HG03045 (cell line): ENCODE data around the gene FRAS1.
"Not testable (repeated sequence)": the region's sequence is repeated elsewhere in the genome, so short reads cannot be mapped to it uniquely, and the experiment has no call there.

Source experiments
- ATAC-seq: cut with Tn5 transposase; IDR thresholded peaks from one replicate; pipeline ENCODE4 v1.9.1; 2021; ENCODE audit warnings: mild to moderate bottlenecking, moderate library complexity; ENCODE audit not compliant: unreplicated experiment

Gene FRAS1

GRCh38 chr4:78483811-78484210 is 426.7 kb downstream of the FRAS1 start:
- no peak for ATAC-seq

GRCh38 chr4:78484574-78484973 is 427.5 kb downstream of the FRAS1 start:
- no peak for ATAC-seq

- no peak for ATAC-seq
Observed at GRCh38 chr4:78493731-78494130, 436.6 kb downstream of the FRAS1 start.

- ATAC-seq, result no peak
Observed at GRCh38 chr4:78496021-78496643, 439.0 kb downstream of the FRAS1 start.

- not testable (repeated sequence) for ATAC-seq
Observed at GRCh38 chr4:78506260-78506659, 449.1 kb downstream of the FRAS1 start.

GRCh38 chr4:78509043-78509442 is 451.9 kb downstream of the FRAS1 start:
- ATAC-seq, result no peak

- ATAC-seq, result no peak
Observed at GRCh38 chr4:78510108-78510507, 453.0 kb downstream of the FRAS1 start.

GRCh38 chr4:78510681-78511080 is 453.6 kb downstream of the FRAS1 start:
- ATAC-seq, result no peak

GRCh38 chr4:78512357-78512920 is 455.3 kb downstream of the FRAS1 start:
- ATAC-seq, result no peak

- no peak for ATAC-seq
Observed at GRCh38 chr4:78513411-78513975, 456.4 kb downstream of the FRAS1 start.

- ATAC-seq, result no peak
Observed at GRCh38 chr4:78517050-78517652, 460.0 kb downstream of the FRAS1 start.

GRCh38 chr4:78518561-78518960 is 461.4 kb downstream of the FRAS1 start:
- ATAC-seq, result no peak

- no peak for ATAC-seq
Observed at GRCh38 chr4:78519962-78520361, 462.8 kb downstream of the FRAS1 start.

GRCh38 chr4:78520808-78521226 is 463.7 kb downstream of the FRAS1 start:
- ATAC-seq, result no peak

GRCh38 chr4:78524009-78524408 is 466.9 kb downstream of the FRAS1 start:
- ATAC-seq, result no peak

GRCh38 chr4:78525559-78525958 is 468.4 kb downstream of the FRAS1 start:
- no peak for ATAC-seq

GRCh38 chr4:78527103-78527502 is 470.0 kb downstream of the FRAS1 start:
- ATAC-seq, result no peak

- no peak for ATAC-seq
Observed at GRCh38 chr4:78527555-78527954, 470.4 kb downstream of the FRAS1 start.

- no peak for ATAC-seq
Observed at GRCh38 chr4:78528327-78528726, 471.2 kb downstream of the FRAS1 start.

- ATAC-seq, result no peak
Observed at GRCh38 chr4:78529569-78530209, 472.6 kb downstream of the FRAS1 start.

- ATAC-seq, result no peak
Observed at GRCh38 chr4:78532046-78532445, 474.9 kb downstream of the FRAS1 start.

GRCh38 chr4:78533854-78534253 is 476.7 kb downstream of the FRAS1 start:
- no peak for ATAC-seq
